ENCODE data around the gene PLAAT2. TPM values are rescaled to one million over a fixed set of nuclear protein-coding genes. Genes with fewer than 3 reads are reported as not detected.
A peak's percentile ranks its signal among the peaks of the same experiment; 100 is the strongest.

PLAAT2 gene
- total RNA-seq, 2 experiments from 2014 or later, result 0.34 to 0.49 TPM

GRCh38 chr11:63592975-63593395, 29.8 kb upstream of the PLAAT2 start:
- Histone ChIP-seq H3K4me1 (ENCODE audit: insufficient read depth, low read length) (no peaks in the 10 kb centered on the region), H3K9me3 (ENCODE audit: control insufficient read depth in 1 of 2, insufficient read depth in 1 of 2, low read length in 2 of 2) (no peaks in the 10 kb centered on the region), H3K27me3 (ENCODE audit: control insufficient read depth in 1 of 2, insufficient read depth in 2 of 2, low read length in 2 of 2) (no peaks in the 10 kb centered on the region), H3K36me3 (ENCODE audit: insufficient read depth, low read length) (no peaks in the 10 kb centered on the region), H3K4me3 (ENCODE audit: low read length) (no peak overlapping the region), H3K27ac (ENCODE audit: low read depth in 1 of 2, low read length in 2 of 2) (no peak overlapping the region)
- Mint-ChIP-seq H3K9me3 (no peaks in the 10 kb centered on the region), H3K4me3 (no peak overlapping the region), H3K27me3 (no peaks in the 10 kb centered on the region), H3K4me1 (ENCODE audit: low read depth) (no peaks in the 10 kb centered on the region), H3K36me3 (ENCODE audit: low read depth) (no peaks in the 10 kb centered on the region), H3K27ac (no peak overlapping the region)
- ChIA-PET POLR2A (no interaction called here), CTCF (no interaction called here)
- peak in 1 of 14 experiments; percentile 26 for DNase-seq
- intact Hi-C loops (cut with DNase I, micrococcal nuclease), result no loop called here
- TF ChIP-seq CTCF (IDR thresholded peaks at IDR 0.05), result no peak
- no peak for ATAC-seq (ENCODE audit: poor library complexity)

GRCh38 chr11:63590024-63590788, 27.0 kb upstream of the PLAAT2 start:
- DNase-seq (no peak), ATAC-seq (ENCODE audit: poor library complexity) (no peak)
- ChIA-PET POLR2A (no interaction called here), CTCF (interaction anchor here (0.6 kb wide), 1 partner anchor 39 kb away, joined by 3 read pairs; no protein-coding TSS in a partner anchor)
- H3K4me3 ChIP-seq (ENCODE audit: low read length), result no peak overlapping the region
- no peaks in the 10 kb centered on the region for H3K36me3 ChIP-seq (ENCODE audit: insufficient read depth, low read length)
- H3K27ac ChIP-seq (ENCODE audit: low read depth in 1 of 2, low read length in 2 of 2), result no peak overlapping the region
- intact Hi-C loops (cut with DNase I, micrococcal nuclease), result no loop called here
- no peaks in the 10 kb centered on the region for H3K4me1 ChIP-seq (ENCODE audit: insufficient read depth, low read length)
- Mint-ChIP-seq H3K4me1 (ENCODE audit: low read depth) (no peaks in the 10 kb centered on the region), H3K27me3 (no peaks in the 10 kb centered on the region), H3K36me3 (ENCODE audit: low read depth) (no peaks in the 10 kb centered on the region), H3K4me3 (no peak overlapping the region), H3K9me3 (no peaks in the 10 kb centered on the region), H3K27ac (no peak overlapping the region)
- no peaks in the 10 kb centered on the region for H3K27me3 ChIP-seq (ENCODE audit: control insufficient read depth in 1 of 2, insufficient read depth in 2 of 2, low read length in 2 of 2)
- TF ChIP-seq CTCF (IDR thresholded peaks at IDR 0.05), result no peak
- H3K9me3 ChIP-seq (ENCODE audit: control insufficient read depth in 1 of 2, insufficient read depth in 1 of 2, low read length in 2 of 2), result no peaks in the 10 kb centered on the region

GRCh38 chr11:63589000-63589399, 25.8 kb upstream of the PLAAT2 start:
- CTCF ChIA-PET, result interaction anchor here (0.6 kb wide), 1 partner anchor 69 kb away, joined by 3 read pairs; no protein-coding TSS in a partner anchor
- H3K36me3 Mint-ChIP-seq (ENCODE audit: low read depth), result no peaks in the 10 kb centered on the region
- POLR2A ChIA-PET, result no interaction called here

More at GRCh38 chr11:63589000-63589399, 25.8 kb upstream of the PLAAT2 start:
- Histone ChIP-seq H3K4me3 (ENCODE audit: low read length) (no peak overlapping the region), H3K27me3 (ENCODE audit: control insufficient read depth in 1 of 2, insufficient read depth in 2 of 2, low read length in 2 of 2) (no peaks in the 10 kb centered on the region), H3K9me3 (ENCODE audit: control insufficient read depth in 1 of 2, insufficient read depth in 1 of 2, low read length in 2 of 2) (no peaks in the 10 kb centered on the region), H3K27ac (ENCODE audit: low read depth in 1 of 2, low read length in 2 of 2) (no peak overlapping the region), H3K4me1 (ENCODE audit: insufficient read depth, low read length) (no peaks in the 10 kb centered on the region), H3K36me3 (ENCODE audit: insufficient read depth, low read length) (no peaks in the 10 kb centered on the region)
- ATAC-seq (ENCODE audit: poor library complexity) (no peak), DNase-seq (no peak)
- H3K4me1 Mint-ChIP-seq (ENCODE audit: low read depth), result no peaks in the 10 kb centered on the region
- H3K27ac Mint-ChIP-seq, result no peak overlapping the region
- no peaks in the 10 kb centered on the region for H3K9me3 Mint-ChIP-seq
- no peaks in the 10 kb centered on the region for H3K27me3 Mint-ChIP-seq
- intact Hi-C loops (cut with DNase I, micrococcal nuclease), result no loop called here
- H3K4me3 Mint-ChIP-seq, result no peak overlapping the region
- TF ChIP-seq CTCF (IDR thresholded peaks at IDR 0.05), result no peak

All from CD4-positive, alpha-beta T cell (primary cell).